BLaER1 (cell line): Measurements from ENCODE around the gene KIF18B.

Source experiments
- H3K27ac ChIP-seq: shearing (Covaris generic); formaldehyde crosslinking; 2 replicates; pipeline ENCODE4 v1.8.1; 2022
- H3K27me3 ChIP-seq: shearing (Covaris generic); formaldehyde crosslinking; 2 replicates; pipeline ENCODE4 v1.8.1; 2022
- H3K36me3 ChIP-seq: shearing (Covaris generic); formaldehyde crosslinking; 2 replicates; pipeline ENCODE4 v1.8.1; 2022
- H3K4me1 ChIP-seq: shearing (Covaris generic); formaldehyde crosslinking; 2 replicates; pipeline ENCODE4 v1.8.1; 2022
- H3K4me2 ChIP-seq: shearing (Covaris generic); formaldehyde crosslinking; 2 replicates; pipeline ENCODE4 v1.8.1; 2022
- H3K4me3 ChIP-seq: shearing (Covaris generic); formaldehyde crosslinking; 2 replicates; pipeline ENCODE4 v1.8.1; 2022
- H3K9ac ChIP-seq: shearing (Covaris generic); formaldehyde crosslinking; 2 replicates; pipeline ENCODE4 v1.8.1; 2022
- H3K9me3 ChIP-seq: shearing (Covaris generic); formaldehyde crosslinking; 2 replicates; pipeline ENCODE4 v1.8.1; 2022
- H4K20me1 ChIP-seq: shearing (Covaris generic); formaldehyde crosslinking; 2 replicates; pipeline ENCODE4 v1.8.1; 2022
- Cebpa-rat ChIP-seq: shearing (Covaris generic); IDR thresholded peaks from 2 replicates; pipeline ENCODE4 v1.8.1; 2022

The KIF18B gene

GRCh38 chr17:44914698-44915271 lies 32.8 kb downstream of the KIF18B start:
- peaks cover 36% of the 10 kb centered on the region for H3K4me1 ChIP-seq
- no peaks in the 10 kb centered on the region for H4K20me1 ChIP-seq
- H3K9ac ChIP-seq, result no peak overlapping the region
- H3K36me3 ChIP-seq, result no peaks in the 10 kb centered on the region
- H3K9me3 ChIP-seq, result no peaks in the 10 kb centered on the region
- H3K27me3 ChIP-seq, result peaks cover 52% of the 10 kb centered on the region
- no peak for TF ChIP-seq Cebpa-rat
- no peak overlapping the region; the same call in 1 of the 2 replicates for H3K4me2 ChIP-seq
- no peak overlapping the region for H3K27ac ChIP-seq
- no peak overlapping the region for H3K4me3 ChIP-seq

- Histone ChIP-seq H3K9ac (no peak overlapping the region), H3K27ac (no peak overlapping the region), H3K27me3 (peaks cover 52% of the 10 kb centered on the region), H3K4me2 (peak overlapping the region; percentile 19; the same call in 1 of the 2 replicates), H3K4me1 (peaks cover 36% of the 10 kb centered on the region), H3K4me3 (no peak overlapping the region), H3K36me3 (no peaks in the 10 kb centered on the region), H3K9me3 (no peaks in the 10 kb centered on the region), H4K20me1 (no peaks in the 10 kb centered on the region)
- TF ChIP-seq Cebpa-rat, result no peak
Observed at GRCh38 chr17:44914148-44914547, 33.4 kb downstream of the KIF18B start.

GRCh38 chr17:44913676-44914075 lies 33.9 kb downstream of the KIF18B start:
- Histone ChIP-seq H4K20me1 (no peaks in the 10 kb centered on the region), H3K36me3 (no peaks in the 10 kb centered on the region), H3K4me3 (no peak overlapping the region), H3K4me1 (peaks cover 41% of the 10 kb centered on the region), H3K9ac (no peak overlapping the region), H3K27me3 (peaks cover 52% of the 10 kb centered on the region), H3K27ac (no peak overlapping the region), H3K9me3 (no peaks in the 10 kb centered on the region), H3K4me2 (peak overlapping the region; percentile 19; the same call in 1 of the 2 replicates)
- TF ChIP-seq Cebpa-rat, result no peak

GRCh38 chr17:44912763-44913544 lies 34.6 kb downstream of the KIF18B start:
- H3K4me1 ChIP-seq, result peaks cover 48% of the 10 kb centered on the region
- no peaks in the 10 kb centered on the region for H3K9me3 ChIP-seq
- no peak overlapping the region for H3K4me3 ChIP-seq
- peaks cover 52% of the 10 kb centered on the region for H3K27me3 ChIP-seq
- H4K20me1 ChIP-seq, result no peaks in the 10 kb centered on the region
- H3K4me2 ChIP-seq, result no peak overlapping the region
- no peak overlapping the region for H3K9ac ChIP-seq
- H3K36me3 ChIP-seq, result no peaks in the 10 kb centered on the region
- TF ChIP-seq Cebpa-rat, result no peak
- no peak overlapping the region for H3K27ac ChIP-seq

- no peaks in the 10 kb centered on the region for H3K36me3 ChIP-seq
- 0 out of 2 replicates have a peak overlapping the region, but pooled peaks have one; percentile 10 for H3K9ac ChIP-seq
- TF ChIP-seq Cebpa-rat, result no peak
- H3K4me3 ChIP-seq, result peak overlapping the region; percentile 39
- no peak overlapping the region for H3K27ac ChIP-seq
- H3K4me2 ChIP-seq, result peak overlapping the region; percentile 82
- no peaks in the 10 kb centered on the region for H3K9me3 ChIP-seq
- peaks cover 54% of the 10 kb centered on the region for H3K4me1 ChIP-seq
- H3K27me3 ChIP-seq, result peaks cover 52% of the 10 kb centered on the region
- no peaks in the 10 kb centered on the region for H4K20me1 ChIP-seq
Observed at GRCh38 chr17:44911133-44912001, 36.2 kb downstream of the KIF18B start.

GRCh38 chr17:44910231-44911106 lies 37.1 kb downstream of the KIF18B start:
- Histone ChIP-seq H3K4me1 (peaks cover 57% of the 10 kb centered on the region), H3K27ac (no peak overlapping the region), H3K9ac (0 out of 2 replicates have a peak overlapping the region, but pooled peaks have one; percentile 10), H4K20me1 (no peaks in the 10 kb centered on the region), H3K36me3 (no peaks in the 10 kb centered on the region), H3K27me3 (peaks cover 52% of the 10 kb centered on the region), H3K4me2 (peak overlapping the region; percentile 82), H3K9me3 (no peaks in the 10 kb centered on the region), H3K4me3 (no peak overlapping the region)
- no peak for TF ChIP-seq Cebpa-rat

GRCh38 chr17:44909681-44910144 lies 37.9 kb downstream of the KIF18B start:
- H3K4me1 ChIP-seq, result peaks cover 62% of the 10 kb centered on the region
- TF ChIP-seq Cebpa-rat, result no peak
- H4K20me1 ChIP-seq, result no peaks in the 10 kb centered on the region
- H3K9ac ChIP-seq, result no peak overlapping the region
- no peak overlapping the region for H3K4me2 ChIP-seq
- no peaks in the 10 kb centered on the region for H3K9me3 ChIP-seq
- H3K4me3 ChIP-seq, result no peak overlapping the region
- H3K27ac ChIP-seq, result no peak overlapping the region
- peaks cover 46% of the 10 kb centered on the region for H3K27me3 ChIP-seq
- no peaks in the 10 kb centered on the region for H3K36me3 ChIP-seq

- Histone ChIP-seq H3K36me3 (no peaks in the 10 kb centered on the region), H3K4me2 (peak overlapping the region; percentile 60), H3K9me3 (no peaks in the 10 kb centered on the region), H4K20me1 (no peaks in the 10 kb centered on the region), H3K9ac (no peak overlapping the region), H3K4me1 (peaks cover 54% of the 10 kb centered on the region), H3K4me3 (no peak overlapping the region), H3K27me3 (peaks cover 39% of the 10 kb centered on the region), H3K27ac (no peak overlapping the region)
- no peak for TF ChIP-seq Cebpa-rat
Observed at GRCh38 chr17:44908761-44909326, 38.7 kb downstream of the KIF18B start.
